Kidney (tissue), 14 donors: Measurements from ENCODE around the gene NKD2. TPM values are rescaled to one million over a fixed set of nuclear protein-coding genes. Genes with fewer than 3 reads are reported as not detected.

Experiments
- DNase-seq, 5 donors: peaks; one replicate each; pipeline ENCODE4 v3.0.0-alpha.2; 2013 to 2020
- FAIRE-seq: peaks from 2 replicates; lab custom pipeline; 2012; peaks lifted over from hg19 to GRCh38; lab: Jason Lieb, UNC
- H3K27ac ChIP-seq, 2 donors: one replicate each; pipeline ENCODE4 v1.7.0; 2013; ENCODE audit warnings: low read depth in 2 of 2, low read length in 2 of 2, inconsistent platforms in 1 of 2
- H3K27me3 ChIP-seq: one replicate; pipeline ENCODE4 v1.7.1; 2013; ENCODE audit warnings: low read length, inconsistent platforms; ENCODE audit not compliant: control insufficient read depth, insufficient read depth
- H3K36me3 ChIP-seq, 3 donors: one replicate each; pipeline versions ENCODE4 v1.7.0 to v1.7.1; 2013; ENCODE audit warnings: low read length in 3 of 3, control low read depth in 1 of 3, inconsistent platforms in 1 of 3; ENCODE audit not compliant: insufficient read depth in 3 of 3, control insufficient read depth in 2 of 3
- H3K4me1 ChIP-seq, 3 donors: one replicate each; pipeline versions ENCODE4 v1.7.0 to v1.7.1; 2013; ENCODE audit warnings: low read length in 3 of 3, inconsistent platforms in 1 of 3, low read depth in 1 of 3; ENCODE audit not compliant: control insufficient read depth in 2 of 3, insufficient read depth in 2 of 3
- H3K4me3 ChIP-seq, 3 donors: one replicate each; pipeline versions ENCODE4 v1.7.0 to v1.8.1; 2013; ENCODE audit warnings: low read length in 3 of 3, control low read depth in 1 of 3, inconsistent platforms in 1 of 3
- H3K9ac ChIP-seq, 3 donors: one replicate each; pipeline versions ENCODE4 v1.7.0 to v1.7.1; 2013; ENCODE audit warnings: low read length in 3 of 3, control low read depth in 1 of 3, inconsistent platforms in 1 of 3
- H3K9me3 ChIP-seq, 3 donors: one replicate each; pipeline versions ENCODE4 v1.7.0 to v1.7.1; 2013; ENCODE audit warnings: low read length in 3 of 3, control low read depth in 1 of 3, inconsistent platforms in 1 of 3; ENCODE audit not compliant: control insufficient read depth in 2 of 3, insufficient read depth in 1 of 3
- intact Hi-C: fragments of 100-400 bp; cut with DNase I; formaldehyde crosslinking; loops from one replicate; pipeline ENCODE4 v1.11.1; 2022
- microRNA-seq: library from miRNA; unstranded; fragments of <30 nt; microRNA quantifications from one replicate; pipeline ENCODE4 v1.2.0, GENCODE V29; 2020
- polyA plus RNA-seq: library from polyadenylated mRNA; stranded (reverse); fragments of 350-450 nt; fragmentation: Illumina TruSeq; extraction: RNeasy Lipid Tissue Mini Kit (QIAGEN cat#74804); gene quantifications from one replicate; pipeline ENCODE4 v1.2.3, GENCODE V29; 2014; ENCODE audit warnings: low read depth, low replicate concordance; ENCODE audit not compliant: insufficient read depth
- total RNA-seq: library from RNA; stranded (reverse); fragmentation: NEBNext Ultra II Directional; extraction: Animal tissue kit (Norgen Biotek cat#: 25700); gene quantifications from one replicate; pipeline ENCODE4 v1.2.1, GENCODE V29; 2021
- TF ChIP-seq, protein P1 (sequence below): IDR thresholded peaks from 3 replicates; pipeline ENCODE4 v1.5.1; 2012; ENCODE audit warnings: mild to moderate bottlenecking, moderate library complexity, borderline replicate concordance; ENCODE audit not compliant: insufficient read depth; ENCODE audit errors: extremely low read depth
- donor health status: control.
- donor health status: control.
- donor health status: control.
- donor health status: control.
- donor health status: control.
- donor health status: DM: yes; HTN: yes; CAD: no.
- donor health status: Normal renal cell carcinoma (clear cell type).

NKD2 gene
- total and polyA plus RNA-seq, 2 donors from 2014 or later: 7.9 to 14.1 TPM

DNA sequence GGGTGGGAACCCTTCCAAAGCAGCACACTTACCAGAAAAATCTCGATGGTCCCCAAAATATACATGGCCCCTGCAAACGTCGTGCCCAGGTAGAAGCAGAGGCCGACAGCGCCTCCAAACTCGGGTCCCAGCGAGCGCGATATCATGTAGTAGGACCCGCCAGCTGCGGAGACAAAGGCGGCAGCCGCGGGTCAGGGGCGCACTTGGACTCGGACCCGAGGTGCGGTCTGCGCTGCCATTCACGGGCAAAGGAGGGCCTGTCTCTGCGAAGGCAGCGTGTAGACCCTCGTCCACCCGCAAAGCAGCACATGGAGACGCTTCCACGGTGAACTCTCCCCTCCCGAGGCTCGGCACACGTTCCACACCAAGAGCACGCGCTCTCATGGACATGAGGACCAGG is 78.3 kb downstream of the NKD2 start:
- Histone ChIP-seq H3K27ac (no peak overlapping the region), H3K4me3 (no peak overlapping the region), H3K9me3 (no peaks in the 10 kb centered on the region), H3K27me3 (no peaks in the 10 kb centered on the region), H3K36me3 (peaks cover 0 to 42% (median 19%) of the 10 kb centered on the region in 3 donors), H3K9ac (no peak overlapping the region), H3K4me1 (peaks cover 0 to 14% (median 11%) of the 10 kb centered on the region in 3 donors)
- FAIRE-seq (no peak), DNase-seq (no peak)
- TF ChIP-seq, protein P1, sequence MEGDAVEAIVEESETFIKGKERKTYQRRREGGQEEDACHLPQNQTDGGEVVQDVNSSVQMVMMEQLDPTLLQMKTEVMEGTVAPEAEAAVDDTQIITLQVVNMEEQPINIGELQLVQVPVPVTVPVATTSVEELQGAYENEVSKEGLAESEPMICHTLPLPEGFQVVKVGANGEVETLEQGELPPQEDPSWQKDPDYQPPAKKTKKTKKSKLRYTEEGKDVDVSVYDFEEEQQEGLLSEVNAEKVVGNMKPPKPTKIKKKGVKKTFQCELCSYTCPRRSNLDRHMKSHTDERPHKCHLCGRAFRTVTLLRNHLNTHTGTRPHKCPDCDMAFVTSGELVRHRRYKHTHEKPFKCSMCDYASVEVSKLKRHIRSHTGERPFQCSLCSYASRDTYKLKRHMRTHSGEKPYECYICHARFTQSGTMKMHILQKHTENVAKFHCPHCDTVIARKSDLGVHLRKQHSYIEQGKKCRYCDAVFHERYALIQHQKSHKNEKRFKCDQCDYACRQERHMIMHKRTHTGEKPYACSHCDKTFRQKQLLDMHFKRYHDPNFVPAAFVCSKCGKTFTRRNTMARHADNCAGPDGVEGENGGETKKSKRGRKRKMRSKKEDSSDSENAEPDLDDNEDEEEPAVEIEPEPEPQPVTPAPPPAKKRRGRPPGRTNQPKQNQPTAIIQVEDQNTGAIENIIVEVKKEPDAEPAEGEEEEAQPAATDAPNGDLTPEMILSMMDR: no peak
- intact Hi-C loops: no loop called here

DNA sequence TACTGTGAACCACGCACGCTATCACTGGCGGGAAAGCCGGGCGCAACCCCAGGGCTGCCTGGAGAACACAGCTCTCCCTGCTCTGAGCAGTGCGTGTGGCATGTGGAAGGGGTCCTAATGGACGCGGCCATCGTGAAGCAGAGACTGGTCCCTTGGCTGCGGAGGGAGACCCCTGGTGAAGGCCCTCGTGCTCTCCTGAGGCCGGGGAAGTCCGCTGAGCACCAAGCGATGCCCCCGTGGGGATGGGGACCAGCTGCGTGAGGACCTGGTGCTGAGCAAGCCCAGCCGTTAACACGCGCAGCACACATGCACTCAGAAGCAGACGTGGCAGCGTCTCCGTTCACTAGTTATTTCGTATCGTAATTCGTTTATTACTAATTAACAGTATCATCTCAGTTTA is 78.8 kb downstream of the NKD2 start:
- TF ChIP-seq, protein P1: no peak
- FAIRE-seq (no peak), DNase-seq (no peak)
- no peak overlapping the region for H3K9ac ChIP-seq
- no peak overlapping the region for H3K27ac ChIP-seq
- H3K4me3 ChIP-seq: no peak overlapping the region
- H3K36me3 ChIP-seq: peaks cover 0 to 43% (median 19%) of the 10 kb centered on the region in 3 donors
- intact Hi-C loops: no loop called here
- H3K9me3 ChIP-seq: no peaks in the 10 kb centered on the region
- H3K4me1 ChIP-seq: peaks cover 0 to 14% (median 11%) of the 10 kb centered on the region in 3 donors
- no peaks in the 10 kb centered on the region for H3K27me3 ChIP-seq

DNA sequence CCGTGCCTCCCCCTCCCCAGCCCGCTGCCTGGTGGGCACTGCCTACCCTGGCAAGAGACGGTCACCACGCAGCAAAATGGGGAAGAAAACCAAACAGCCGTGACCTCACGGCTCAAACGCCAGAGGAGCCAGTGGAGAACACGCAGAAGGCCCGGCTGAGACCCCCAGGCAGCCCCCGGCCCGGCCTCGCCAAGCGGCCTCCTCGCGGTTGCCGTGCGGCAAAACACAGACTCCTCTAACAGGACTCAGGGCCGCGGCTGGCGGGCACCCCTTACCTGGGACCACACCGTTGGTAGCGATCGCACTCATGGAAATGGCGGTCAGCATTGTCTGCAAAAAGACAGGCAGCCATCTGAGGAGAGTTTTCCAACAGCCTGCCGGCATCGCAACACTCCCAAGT is 79.4 kb downstream of the NKD2 start:
- TF ChIP-seq, protein P1: no peak
- FAIRE-seq (no peak), DNase-seq (no peak)

More for the DNA sequence above, 79.4 kb downstream of the NKD2 start:
- H3K27me3 ChIP-seq: no peaks in the 10 kb centered on the region
- H3K27ac ChIP-seq: no peak overlapping the region
- H3K9me3 ChIP-seq: no peaks in the 10 kb centered on the region
- H3K4me1 ChIP-seq: peaks cover 0 to 14% (median 11%) of the 10 kb centered on the region in 3 donors
- no peak overlapping the region for H3K9ac ChIP-seq
- H3K36me3 ChIP-seq: peaks cover 0 to 46% (median 19%) of the 10 kb centered on the region in 3 donors
- H3K4me3 ChIP-seq: no peak overlapping the region
- intact Hi-C loops: no loop called here

Small RNA genes lying within 50 kb of the gene (microRNA-seq; reads per million reads assigned to microRNA genes)
- not detected for gene MIR4635

Other genes starting within 250 kb of the NKD2 start
- gene ZDHHC11B, start 224.1 kb upstream of the NKD2 start, total RNA-seq: 5.4 TPM
- gene ZDHHC11B, start 224.1 kb upstream of the NKD2 start, polyA plus RNA-seq: 4.4 TPM
- gene ZDHHC11, start 157.8 kb upstream of the NKD2 start, total RNA-seq: 10.1 TPM
- 1.6 TPM for gene ZDHHC11, start 157.8 kb upstream of the NKD2 start, polyA plus RNA-seq
- 38.0 TPM for gene BRD9, start 116.0 kb upstream of the NKD2 start, total RNA-seq
- gene BRD9, start 116.0 kb upstream of the NKD2 start, polyA plus RNA-seq: 17.5 TPM
- 1.6 TPM for gene TRIP13, start 115.9 kb upstream of the NKD2 start, total RNA-seq
- 0.86 TPM for gene TRIP13, start 115.9 kb upstream of the NKD2 start, polyA plus RNA-seq
- 92.9 TPM for gene SLC12A7, start 103.3 kb downstream of the NKD2 start, total RNA-seq
- 28.2 TPM for gene SLC12A7, start 103.3 kb downstream of the NKD2 start, polyA plus RNA-seq
- 2.2 TPM for gene SLC6A19, start 192.8 kb downstream of the NKD2 start, total RNA-seq
- 69.3 TPM for gene SLC6A19, start 192.8 kb downstream of the NKD2 start, polyA plus RNA-seq
- gene SLC6A18, start 216.6 kb downstream of the NKD2 start, total RNA-seq: not detected
- 1.5 TPM for gene SLC6A18, start 216.6 kb downstream of the NKD2 start, polyA plus RNA-seq